ENCODE measurements around the gene SLC29A3.

Gene SLC29A3

DNA sequence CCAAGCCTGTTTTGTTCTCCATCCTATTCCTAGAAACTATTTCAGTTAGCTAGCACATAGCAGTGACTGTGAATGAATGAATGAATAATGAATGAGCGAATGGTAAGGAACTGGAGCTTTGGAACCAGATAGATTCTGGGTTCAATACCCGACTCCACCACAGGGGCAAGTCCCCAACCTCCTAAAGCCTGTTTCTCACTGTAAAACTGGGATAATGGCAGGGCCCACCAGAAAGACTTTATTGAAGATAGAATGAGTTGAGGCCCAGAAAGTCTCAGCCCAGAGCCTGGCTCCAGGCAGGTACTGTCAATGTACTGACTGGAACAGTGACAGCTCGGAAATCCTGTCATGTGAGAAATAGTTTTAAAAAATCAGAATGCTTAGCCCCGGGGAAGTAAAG, 76.6 kb downstream of the SLC29A3 start:
- no peak for DNase-seq

DNA sequence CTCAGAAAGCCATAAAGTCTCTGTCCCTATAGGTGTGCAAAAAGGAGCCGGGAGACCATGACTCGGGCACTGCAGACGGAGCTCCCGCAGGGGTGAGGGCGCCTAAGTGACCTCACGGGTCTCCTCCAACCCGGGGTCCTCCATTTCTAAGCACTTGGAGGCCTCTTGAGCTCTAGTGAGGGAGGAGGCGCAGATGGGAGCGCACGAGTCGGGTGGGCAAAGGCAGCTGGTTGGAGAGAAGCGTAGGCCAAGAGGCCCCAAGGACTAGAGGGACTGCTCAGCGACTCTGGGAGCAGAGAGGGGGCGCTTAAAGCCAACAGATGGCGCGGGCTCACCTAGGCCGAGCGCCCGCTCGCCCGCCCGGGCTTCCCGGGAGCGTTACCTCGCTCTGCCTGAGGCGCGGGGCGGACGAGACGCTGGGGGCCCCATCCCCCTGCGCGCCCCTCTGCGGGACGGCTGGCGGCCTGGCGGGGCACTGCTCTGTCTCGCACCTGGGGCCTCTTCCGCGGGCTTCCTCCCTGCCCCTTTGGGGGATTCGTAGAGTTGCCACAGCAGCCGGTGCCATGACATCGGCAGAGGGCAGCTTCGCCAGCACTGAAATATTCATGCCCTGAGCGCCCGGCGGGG, 77.1 kb downstream of the SLC29A3 start:
- DNase-seq: peak; percentile 27

DNA sequence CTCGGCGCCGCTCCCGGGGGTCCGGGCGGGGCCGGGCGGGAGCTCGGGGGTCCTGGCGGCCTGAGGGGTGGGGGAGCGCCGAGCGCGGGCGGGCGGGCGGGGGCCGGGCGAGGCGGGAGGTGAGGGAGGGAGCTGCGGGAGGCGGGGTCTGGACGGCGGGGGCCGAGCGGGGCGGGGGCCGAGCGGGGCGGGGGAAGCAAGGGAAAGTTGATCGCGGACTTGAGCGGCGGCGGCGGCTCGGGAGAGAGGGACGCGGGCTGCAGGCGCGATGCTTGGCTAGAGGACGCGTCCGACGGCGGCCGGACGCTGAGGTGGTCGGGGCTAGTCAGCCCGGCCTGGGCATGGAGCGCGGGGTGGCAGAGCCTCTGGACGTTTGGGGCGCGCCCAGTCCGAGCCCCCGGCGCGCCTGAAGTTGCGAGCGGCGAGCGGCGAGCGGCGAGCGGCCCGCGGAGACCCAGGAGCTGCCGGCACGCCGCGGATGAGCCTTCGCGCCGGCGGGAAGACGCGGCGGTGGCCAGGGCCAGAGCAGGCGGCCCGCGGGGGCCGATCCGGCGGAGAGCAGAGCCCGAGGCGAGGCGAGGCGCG, 77.7 kb downstream of the SLC29A3 start, which contains the start of gene CDH23:
CDH23 (plus strand) TSS at position 210 of the 585 bp plus-strand sequence. CDS start 42,912 bp downstream, outside the sequence.
- peak; percentile 26 for DNase-seq

DNA sequence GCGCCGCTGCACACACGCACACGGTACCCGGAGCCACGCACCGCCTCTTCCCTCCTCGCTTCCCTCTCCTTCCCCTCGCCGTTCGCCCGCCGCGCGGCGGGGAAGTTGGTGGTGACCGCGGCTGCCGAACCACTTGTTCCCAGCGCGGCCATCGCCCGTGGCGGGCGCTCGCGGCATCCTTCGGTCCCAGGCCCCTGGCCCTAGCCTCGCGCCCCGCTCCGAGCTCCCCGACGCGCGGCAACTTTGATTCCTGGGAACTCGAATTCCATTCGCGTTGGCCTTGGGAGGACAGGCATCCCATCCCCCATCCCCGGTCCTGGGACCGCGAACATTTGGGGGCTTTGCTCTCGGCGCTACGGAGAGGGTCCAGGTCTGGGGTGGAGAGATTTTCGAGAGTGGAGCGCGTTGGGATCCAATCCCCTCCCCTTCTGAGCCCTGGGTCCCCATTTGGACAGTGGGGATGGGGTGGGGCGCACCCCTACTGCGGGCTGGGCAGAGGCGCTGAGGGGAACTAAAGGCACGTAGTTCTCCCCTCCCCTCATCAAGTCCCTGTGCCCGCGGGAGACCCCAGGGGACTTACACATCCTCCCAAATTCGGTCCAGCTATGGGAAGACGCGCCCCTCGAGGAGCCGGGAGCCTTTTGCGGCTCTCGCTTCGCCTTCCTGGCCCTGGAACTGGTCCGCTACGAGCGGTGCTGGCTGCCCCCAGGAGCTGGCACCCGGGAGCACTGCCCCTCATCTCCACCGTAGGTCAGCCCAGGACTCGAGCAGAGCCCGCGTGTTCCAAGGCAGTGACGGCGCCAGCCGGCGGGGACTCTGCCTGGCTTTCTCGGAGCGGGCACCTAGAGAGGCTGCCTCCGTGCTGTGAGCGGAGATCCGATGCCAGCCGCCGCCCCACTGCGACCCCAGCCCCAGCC, 78.5 kb downstream of the SLC29A3 start:
- peak; percentile 7 for DNase-seq

DNA sequence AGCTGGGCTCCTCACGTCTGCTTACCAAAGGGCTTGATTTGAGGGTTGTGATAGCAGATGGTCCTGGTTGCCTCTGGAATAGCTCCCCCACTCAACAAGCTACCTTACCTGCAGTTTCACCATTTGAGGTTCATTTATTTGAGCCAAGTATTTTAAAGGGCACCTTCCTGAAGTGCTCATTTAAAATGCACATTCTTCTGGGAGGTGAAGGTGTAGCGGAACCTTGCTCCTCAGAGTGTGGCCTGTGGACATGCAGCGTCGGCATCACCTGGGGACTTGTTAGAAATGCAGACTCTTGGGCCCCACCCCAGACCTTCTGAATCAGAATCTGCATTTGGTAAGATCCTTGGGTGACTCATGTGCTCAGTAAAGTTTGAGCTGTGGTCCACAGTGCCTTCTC, 79.9 kb downstream of the SLC29A3 start:
- DNase-seq: no peak

GRCh38 chr10:71399946-71400345, 80.9 kb downstream of the SLC29A3 start:
- DNase-seq: no peak

DNA sequence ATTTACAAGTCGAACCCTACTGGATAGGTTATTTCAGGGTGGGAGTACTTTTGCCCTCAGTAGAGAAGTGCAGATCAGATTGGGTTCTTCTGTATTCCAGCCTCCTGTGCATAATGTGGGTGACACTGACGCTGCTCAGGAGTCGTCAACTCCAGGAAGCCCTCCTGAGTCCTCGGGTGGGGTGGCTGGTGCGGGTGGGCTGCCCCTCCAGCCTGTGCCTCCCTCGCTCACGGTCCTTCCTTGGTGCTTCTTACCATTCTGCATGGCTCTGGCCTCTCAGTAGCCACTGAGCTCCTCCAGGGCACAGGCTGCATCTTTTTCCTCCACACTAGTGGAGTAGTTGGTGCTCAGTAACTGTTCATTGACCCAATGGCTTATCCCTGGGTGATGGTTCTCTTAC, 82.0 kb downstream of the SLC29A3 start:
- no peak for DNase-seq

DNA sequence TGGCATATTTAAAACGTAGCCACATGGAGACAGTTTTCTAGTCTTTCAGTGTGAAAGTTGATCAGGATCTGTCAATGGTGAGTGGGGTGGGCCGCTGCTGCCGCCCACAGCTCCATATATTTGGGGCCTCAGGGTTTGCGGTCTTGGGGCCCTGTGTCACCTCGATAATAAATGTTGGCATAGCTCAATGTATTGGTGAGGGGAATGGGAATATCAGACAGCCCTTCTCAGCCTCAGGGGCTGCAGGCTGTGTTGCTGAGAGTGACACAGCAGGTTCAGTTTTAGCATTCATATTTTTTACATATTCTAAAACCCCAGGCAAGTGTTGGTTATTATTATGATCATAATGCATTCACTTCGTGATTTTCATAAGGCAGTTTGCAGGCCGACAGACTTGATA, 82.9 kb downstream of the SLC29A3 start:
- DNase-seq: no peak

DNA sequence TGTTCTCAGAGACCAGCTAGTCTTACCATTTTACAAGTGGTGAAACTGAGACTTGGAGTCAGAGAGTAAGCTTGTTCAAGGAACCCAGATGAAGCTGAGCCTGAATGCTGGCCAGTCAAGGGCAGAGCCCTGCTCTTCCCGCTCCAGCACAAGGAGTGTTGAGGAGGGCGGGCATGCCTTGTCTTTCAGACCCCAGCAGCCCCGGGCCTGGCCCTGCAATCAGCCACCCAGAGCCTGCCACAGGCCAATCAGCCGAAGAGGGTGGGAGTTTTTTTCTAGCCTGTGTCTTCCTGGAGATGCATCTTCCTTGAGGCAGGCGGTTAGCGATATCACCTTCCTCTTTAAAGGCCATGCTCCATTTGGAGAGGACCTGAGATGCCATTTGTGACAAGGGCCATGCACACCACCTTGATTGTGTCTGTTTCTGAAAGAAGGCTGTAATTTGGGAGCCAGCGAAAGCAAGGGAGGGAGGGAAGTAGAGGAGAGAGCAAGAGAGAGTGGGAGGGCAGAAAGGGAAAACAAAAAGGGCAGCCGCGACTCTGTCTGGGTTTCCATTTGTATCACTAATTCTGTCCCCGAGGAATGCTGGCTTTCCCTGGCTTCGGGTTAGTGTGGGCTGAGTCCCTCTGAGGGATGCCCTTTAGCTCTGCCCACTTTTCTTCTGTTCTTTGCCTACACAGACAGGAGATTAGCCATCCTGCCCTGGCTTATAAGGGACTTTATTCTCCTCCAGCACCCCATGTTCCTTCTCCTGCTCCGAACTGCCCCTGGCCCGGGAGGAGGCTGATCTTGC, 85.6 kb downstream of the SLC29A3 start:
- DNase-seq: no peak

DNA sequence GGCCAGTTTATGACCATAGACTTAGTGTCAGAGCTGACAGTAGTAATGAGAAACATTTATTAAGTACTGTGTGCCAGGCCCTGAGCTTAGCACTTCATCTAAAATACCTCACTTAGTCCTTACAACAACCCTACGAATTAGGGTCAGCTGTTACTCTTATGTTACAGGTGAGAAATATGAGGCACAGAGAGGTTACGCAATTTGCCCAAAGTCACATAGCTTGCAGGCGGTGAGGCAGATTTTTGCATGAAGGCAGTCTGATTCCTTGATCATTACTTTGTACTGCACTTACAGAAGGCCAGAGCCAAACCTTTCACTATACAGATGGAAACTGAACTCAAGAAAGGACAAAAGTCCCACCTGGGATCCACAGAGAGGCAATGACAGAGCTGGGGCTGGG, 87.8 kb downstream of the SLC29A3 start:
- DNase-seq: no peak

- DNase-seq: no peak
These were observed 89.6 kb downstream of the SLC29A3 start for GRCh38 chr10:71408436-71409225.

DNA sequence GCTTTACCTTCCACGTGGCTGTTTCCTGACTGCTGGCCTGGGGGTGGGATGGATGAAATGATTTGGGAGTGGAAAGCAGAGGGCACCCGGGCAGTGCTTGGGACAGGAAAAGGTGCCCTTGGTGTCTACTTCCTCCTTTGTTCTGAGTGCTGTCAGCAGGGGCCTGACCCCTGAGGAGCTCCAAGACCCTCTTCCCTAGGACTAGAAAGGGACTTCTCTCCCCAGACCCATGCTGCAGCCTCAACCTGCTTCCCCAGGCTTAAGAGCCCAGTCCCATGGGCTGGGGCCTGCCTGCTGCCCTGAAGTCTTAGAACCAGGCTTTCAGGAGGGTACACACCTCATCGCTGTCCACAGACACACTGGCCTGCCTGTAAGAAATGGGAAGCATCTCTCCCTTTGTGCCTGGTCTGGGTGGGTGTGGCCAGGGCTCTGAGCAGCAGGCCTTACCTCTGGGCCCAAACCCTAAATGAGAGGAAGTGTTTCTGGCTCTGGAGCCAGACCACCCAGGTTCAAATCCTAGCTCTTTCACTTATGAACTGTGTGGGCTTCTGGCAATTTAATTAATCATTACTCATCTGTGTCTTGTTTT, 90.6 kb downstream of the SLC29A3 start:
- no peak for DNase-seq
